Astrocyte (in vitro differentiated cells and primary cell): ENCODE results near the gene SLC44A2. TPM values are rescaled to one million over a fixed set of nuclear protein-coding genes. Genes with fewer than 3 reads are reported as not detected.

Experiments
- DNase-seq: peaks from one replicate; pipeline ENCODE4 v3.0.0-alpha.2; 2010; ENCODE audit warnings: low read depth
- FAIRE-seq: peaks from 2 replicates; lab custom pipeline; 2011; peaks lifted over from hg19 to GRCh38; lab: Jason Lieb, UNC
- H2AFZ ChIP-seq: 2 replicates; pipeline ENCODE4 v1.6.0; 2012; ENCODE audit warnings: low read depth, low read length, inconsistent platforms
- H3K27ac ChIP-seq: 2 replicates; pipeline ENCODE4 v1.5.1; 2011; ENCODE audit warnings: low read depth, low read length, inconsistent platforms
- H3K27me3 ChIP-seq: 2 replicates; pipeline ENCODE4 v1.6.0; 2011; ENCODE audit warnings: low read length, inconsistent platforms; ENCODE audit not compliant: insufficient read depth
- H3K36me3 ChIP-seq: 2 replicates; pipeline ENCODE4 v1.5.1; 2011; ENCODE audit warnings: low read length, inconsistent platforms; ENCODE audit not compliant: insufficient read depth
- H3K4me1 ChIP-seq: 2 replicates; pipeline ENCODE4 v1.5.1; 2011; ENCODE audit warnings: low read length, inconsistent platforms; ENCODE audit not compliant: insufficient read depth
- H3K4me2 ChIP-seq: 2 replicates; pipeline ENCODE4 v1.6.0; 2012; ENCODE audit warnings: low read length, inconsistent platforms
- H3K4me3 ChIP-seq: 2 replicates; pipeline ENCODE4 v1.5.1; 2011; ENCODE audit warnings: low read depth, mild to moderate bottlenecking, low read length, inconsistent platforms; ENCODE audit not compliant: insufficient read depth
- H3K79me2 ChIP-seq: 2 replicates; pipeline ENCODE4 v1.6.0; 2012; ENCODE audit warnings: mild to moderate bottlenecking, low read length, inconsistent platforms; ENCODE audit not compliant: insufficient read depth
- H3K9ac ChIP-seq: 2 replicates; pipeline ENCODE4 v1.6.0; 2012; ENCODE audit warnings: mild to moderate bottlenecking, low read length, inconsistent platforms
- H3K9me3 ChIP-seq: 2 replicates; pipeline ENCODE4 v1.5.1; 2012; ENCODE audit warnings: low read depth, mild to moderate bottlenecking, low read length, inconsistent platforms; ENCODE audit not compliant: insufficient read depth
- H4K20me1 ChIP-seq: 2 replicates; pipeline ENCODE4 v1.6.0; 2012; ENCODE audit warnings: low read length, inconsistent platforms; ENCODE audit not compliant: insufficient read depth
- H3K27ac Mint-ChIP-seq: one replicate; pipeline ENCODE4 v1.8.0; 2021; ENCODE audit warnings: mild to moderate bottlenecking, mixed read lengths; ENCODE audit not compliant: unreplicated experiment
- H3K27me3 Mint-ChIP-seq: one replicate; pipeline ENCODE4 v1.8.0; 2021; ENCODE audit warnings: low read depth, mixed read lengths; ENCODE audit not compliant: unreplicated experiment
- H3K36me3 Mint-ChIP-seq: one replicate; pipeline ENCODE4 v1.8.0; 2021; ENCODE audit warnings: low read depth, mixed read lengths; ENCODE audit not compliant: unreplicated experiment
- H3K4me1 Mint-ChIP-seq: one replicate; pipeline ENCODE4 v1.8.0; 2021; ENCODE audit warnings: low read depth, mixed read lengths; ENCODE audit not compliant: unreplicated experiment
- H3K4me3 Mint-ChIP-seq: one replicate; pipeline ENCODE4 v1.8.0; 2021; ENCODE audit warnings: mild to moderate bottlenecking, moderate library complexity, mixed read lengths; ENCODE audit not compliant: unreplicated experiment
- H3K9me3 Mint-ChIP-seq: one replicate; pipeline ENCODE4 v1.8.0; 2021; ENCODE audit warnings: mild to moderate bottlenecking, mixed read lengths; ENCODE audit not compliant: unreplicated experiment
- CTCF ChIP-seq: IDR thresholded peaks from 2 replicates; pipeline ENCODE4 v1.5.1; 2011; ENCODE audit warnings: low read depth, mild to moderate bottlenecking, inconsistent platforms, low read length, moderate library complexity; ENCODE audit not compliant: insufficient read depth
- EZH2 ChIP-seq: IDR thresholded peaks from 2 replicates; pipeline ENCODE4 v1.6.1; 2012; ENCODE audit warnings: mild to moderate bottlenecking, low read length, inconsistent platforms; ENCODE audit not compliant: insufficient read depth
- total RNA-seq: library from RNA; stranded (reverse); gene quantifications from 2 replicates; pipeline ENCODE4 v1.2.1, GENCODE V29; 2021

The SLC44A2 gene
- total RNA-seq, 1 donor from 2014 or later, result 91.6 TPM

- peaks cover 95% of the 10 kb centered on the region for H4K20me1 ChIP-seq
- no peak overlapping the region for H3K4me2 ChIP-seq
- H3K4me3 ChIP-seq, result no peak overlapping the region
- no peaks in the 10 kb centered on the region for H3K9me3 ChIP-seq
- H3K9ac ChIP-seq, result no peak overlapping the region
- H3K27me3 ChIP-seq, result no peaks in the 10 kb centered on the region
- Mint-ChIP-seq H3K4me1 (no peaks in the 10 kb centered on the region), H3K27ac (no peak overlapping the region), H3K27me3 (no peaks in the 10 kb centered on the region), H3K4me3 (no peak overlapping the region), H3K36me3 (peaks cover 13% of the 10 kb centered on the region), H3K9me3 (no peaks in the 10 kb centered on the region)
- H3K27ac ChIP-seq, result no peak overlapping the region
- TF ChIP-seq EZH2 (no peak), CTCF (no peak)
- H3K4me1 ChIP-seq, result no peaks in the 10 kb centered on the region
- peaks cover 94% of the 10 kb centered on the region for H3K79me2 ChIP-seq
- H2AFZ ChIP-seq, result no peak overlapping the region
- peaks cover 68% of the 10 kb centered on the region for H3K36me3 ChIP-seq
- no peak for FAIRE-seq
- no peak for DNase-seq
Measured at GRCh38 chr19:10677751-10678150, 52.4 kb downstream of the SLC44A2 start.

- Histone ChIP-seq H2AFZ (no peak overlapping the region), H3K9ac (no peak overlapping the region), H3K27me3 (no peaks in the 10 kb centered on the region), H3K27ac (no peak overlapping the region), H3K79me2 (peaks cover 93% of the 10 kb centered on the region), H3K4me1 (no peaks in the 10 kb centered on the region), H3K9me3 (no peaks in the 10 kb centered on the region), H4K20me1 (peaks cover 95% of the 10 kb centered on the region), H3K36me3 (peaks cover 66% of the 10 kb centered on the region), H3K4me2 (no peak overlapping the region), H3K4me3 (no peak overlapping the region)
- Mint-ChIP-seq H3K4me1 (no peaks in the 10 kb centered on the region), H3K27ac (no peak overlapping the region), H3K27me3 (no peaks in the 10 kb centered on the region), H3K36me3 (peaks cover 12% of the 10 kb centered on the region), H3K9me3 (no peaks in the 10 kb centered on the region), H3K4me3 (no peak overlapping the region)
- no peak for TF ChIP-seq EZH2
- no peak for TF ChIP-seq CTCF
- DNase-seq, result no peak
- FAIRE-seq, result no peak
Measured at GRCh38 chr19:10678813-10679212, 53.5 kb downstream of the SLC44A2 start.

- no peak for DNase-seq
- H3K79me2 ChIP-seq, result peaks cover 85% of the 10 kb centered on the region
- H3K27me3 ChIP-seq, result no peaks in the 10 kb centered on the region
- H3K4me2 ChIP-seq, result no peak overlapping the region
- peaks cover 97% of the 10 kb centered on the region for H4K20me1 ChIP-seq
- Mint-ChIP-seq H3K27me3 (no peaks in the 10 kb centered on the region), H3K27ac (no peak overlapping the region), H3K9me3 (no peaks in the 10 kb centered on the region), H3K36me3 (peaks cover 12% of the 10 kb centered on the region), H3K4me3 (no peak overlapping the region), H3K4me1 (no peaks in the 10 kb centered on the region)
- H3K4me3 ChIP-seq, result no peak overlapping the region
- H3K27ac ChIP-seq, result no peak overlapping the region
- H3K9ac ChIP-seq, result no peak overlapping the region
- H3K36me3 ChIP-seq, result peaks cover 70% of the 10 kb centered on the region
- H3K9me3 ChIP-seq, result no peaks in the 10 kb centered on the region
- no peak for FAIRE-seq
- H3K4me1 ChIP-seq, result no peaks in the 10 kb centered on the region
- TF ChIP-seq CTCF (no peak), EZH2 (no peak)
- no peak overlapping the region for H2AFZ ChIP-seq
Measured at GRCh38 chr19:10679743-10680142, 54.4 kb downstream of the SLC44A2 start.
